ENCODE results near the gene SPATA1.

- no peak for TF ChIP-seq YY1 (IDR thresholded peaks at IDR 0.05; ENCODE audit: insufficient read depth, insufficient read length)
- TF ChIP-seq SUZ12 (IDR thresholded peaks at IDR 0.05; ENCODE audit: extremely low read depth, insufficient read depth, insufficient read length): no peak
- no peak for TF ChIP-seq ZNF274 (IDR thresholded peaks at IDR 0.05; ENCODE audit: low read depth, low read length)
Observed at GRCh38 chr1:84605157-84605556, 99.0 kb downstream of the SPATA1 start.
